Activated CD4-positive, alpha-beta T cell treated with anti-CD3 and anti-CD28 coated beads, Interleukin-2, amount 50 U/mL, for 24 hours (primary cell): ENCODE measurements around the gene STARD10.

Experiments used
- DNase-seq, 2 donors: peaks; one replicate each; pipeline ENCODE4 v3.0.0-alpha.2; 2020; ENCODE audit warnings: low read depth in 1 of 2, low spot score in 1 of 2

STARD10 gene

DNA sequence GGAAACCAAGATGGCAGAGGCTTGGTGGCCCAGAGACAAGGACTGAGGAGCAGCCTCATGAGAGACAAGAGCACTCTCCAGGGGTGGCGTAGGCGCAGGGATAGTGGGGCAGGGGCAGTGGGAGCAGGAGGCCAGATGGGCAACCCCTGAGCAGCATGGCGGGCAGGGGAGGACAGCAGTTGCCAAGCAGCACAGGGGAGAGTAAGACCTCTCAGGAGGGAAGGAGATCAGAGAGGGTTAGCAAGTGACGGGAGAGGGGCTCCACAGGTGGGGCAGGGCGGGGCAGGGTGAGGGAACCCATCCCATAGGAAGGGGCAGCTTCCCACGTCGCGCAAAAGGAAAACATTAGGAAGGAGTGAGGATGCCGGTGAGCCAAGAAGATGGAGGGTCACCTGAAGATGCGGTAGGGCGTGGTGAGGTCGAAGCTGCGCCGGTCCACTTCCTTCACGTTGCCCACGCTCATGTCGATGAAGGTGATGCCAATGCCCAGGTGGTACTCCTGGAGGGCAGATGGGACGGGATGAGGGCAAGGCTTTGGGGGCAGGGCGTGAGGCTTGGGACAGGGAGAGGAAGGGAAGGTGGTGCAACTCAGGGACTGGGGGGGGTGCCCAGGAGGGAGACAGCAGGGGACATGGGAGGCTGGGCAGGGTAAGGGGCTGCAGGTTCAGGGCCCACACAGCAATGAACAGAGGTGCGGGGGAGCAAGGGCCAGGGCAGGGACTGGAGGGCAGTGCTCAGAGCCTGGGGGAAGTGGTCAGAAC lies 84.2 kb downstream of the STARD10 start:
- DNase-seq, result no peak

DNA sequence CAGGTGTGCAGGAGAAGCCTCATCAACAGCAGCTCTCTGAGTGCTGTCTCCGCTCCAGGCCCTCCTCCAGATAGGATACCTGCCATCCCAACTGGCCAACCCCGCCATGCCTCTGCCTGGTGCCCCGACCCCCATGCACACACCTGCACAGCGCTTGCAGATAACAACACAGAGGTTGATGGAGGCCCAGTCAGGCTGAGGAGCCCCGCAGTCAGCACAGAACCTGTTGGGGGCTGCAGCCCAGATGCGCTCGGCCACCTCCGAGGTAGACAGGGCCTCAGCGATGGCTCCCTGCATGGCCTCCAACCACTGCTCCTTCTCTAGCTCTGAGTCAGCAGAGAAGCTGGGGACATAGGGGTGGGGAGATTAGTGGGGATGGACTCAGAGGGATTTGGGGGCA lies 86.8 kb downstream of the STARD10 start:
- DNase-seq, result no peak

DNA sequence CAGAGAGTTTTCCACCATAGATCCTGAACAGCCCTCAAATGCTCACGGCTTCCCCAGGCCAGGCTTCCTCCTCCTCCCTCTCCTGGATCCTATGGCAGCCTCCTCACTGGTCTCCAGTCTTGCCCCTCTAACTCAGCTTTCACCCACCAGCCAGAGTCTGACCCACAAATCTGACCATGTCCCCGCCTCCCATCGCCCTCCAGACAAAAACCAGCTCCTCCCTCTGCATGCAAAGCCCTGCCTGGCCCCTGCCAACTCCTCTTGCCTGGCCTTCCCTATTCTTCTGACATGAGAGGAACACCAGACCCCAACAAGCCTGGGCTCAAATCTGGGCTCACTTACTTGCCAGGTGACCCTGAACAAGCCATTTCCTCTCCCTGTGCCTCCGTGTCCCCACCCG lies 87.3 kb downstream of the STARD10 start:
- DNase-seq, result no peak

DNA sequence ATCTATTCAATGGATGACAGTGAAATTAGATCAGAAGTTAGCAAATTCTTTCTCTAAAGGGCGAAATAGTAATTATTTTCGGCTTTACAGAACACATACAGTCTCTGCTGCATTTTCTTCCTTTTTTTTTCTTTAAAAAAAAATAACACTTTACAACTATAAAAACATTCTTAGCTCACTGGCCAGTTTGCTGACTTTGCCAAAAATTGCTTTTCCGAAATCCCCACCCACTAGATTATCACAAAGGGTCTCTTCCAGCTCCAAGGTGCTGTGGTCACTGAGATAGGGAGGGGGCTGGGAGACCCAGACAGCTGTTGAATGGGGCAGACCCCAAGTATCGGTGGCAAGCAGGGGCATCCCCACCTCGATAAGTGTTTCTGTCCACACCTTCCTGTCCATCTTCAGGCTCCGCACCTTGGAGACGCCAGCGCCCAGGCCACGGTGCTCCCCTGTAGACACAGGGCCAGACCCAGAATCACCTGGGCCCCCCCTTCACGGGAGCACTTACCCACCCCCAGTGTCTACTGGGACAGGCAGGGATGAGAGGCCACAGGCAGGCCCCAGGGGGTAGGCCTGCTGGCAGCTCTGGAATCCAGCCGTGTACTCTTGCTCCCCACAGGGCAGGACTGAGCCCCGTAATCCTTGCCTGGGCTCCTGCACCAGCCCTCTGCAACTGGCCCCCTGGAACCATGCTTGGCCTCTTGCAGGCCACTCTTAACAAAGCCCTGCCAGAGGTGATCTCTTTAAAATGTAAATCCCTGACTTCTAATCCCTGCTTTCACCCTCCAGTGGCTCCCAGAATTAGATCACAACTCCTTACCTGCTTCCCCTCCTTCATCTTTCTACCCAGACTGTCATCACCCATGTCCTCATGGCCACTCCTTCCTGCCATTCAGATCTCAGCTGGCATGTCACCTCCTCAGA lies 88.1 kb downstream of the STARD10 start:
- DNase-seq, result no peak

DNA sequence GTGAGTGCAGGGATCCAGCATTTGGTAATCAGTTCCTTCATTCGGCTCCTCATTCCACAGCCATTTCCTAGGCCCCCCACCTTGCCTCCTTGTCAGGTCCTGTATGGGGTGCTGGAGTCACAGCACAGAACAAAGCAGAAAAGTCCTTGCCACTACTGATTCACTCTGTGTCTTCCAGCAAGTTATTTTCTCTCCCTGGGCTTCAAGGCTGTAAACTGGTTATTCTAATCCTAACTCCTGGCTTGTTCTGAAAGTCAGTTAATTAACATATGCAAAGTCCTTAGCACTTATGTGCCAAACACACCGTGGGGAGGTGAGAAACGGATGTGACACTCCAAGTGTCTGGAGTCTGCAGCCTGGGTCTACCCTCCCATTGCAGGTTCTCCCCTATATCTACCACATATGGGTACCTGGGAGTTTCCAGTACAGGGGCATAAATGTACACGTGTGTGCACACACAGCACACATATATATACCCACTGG lies 89.0 kb downstream of the STARD10 start:
- DNase-seq, result no peak
